SK-N-MC (cell line): ENCODE measurements around the gene XYLT2.

Source experiments
- DNase-seq: peaks from one replicate; pipeline ENCODE4 v3.0.0-alpha.2; 2011; ENCODE audit warnings: low read depth, low spot score
- H3K27ac ChIP-seq: fragments of 200-600 bp; sonication (generic); 2 replicates; pipeline ENCODE4 v1.5.1; 2016; ENCODE audit warnings: mixed run types
- H3K36me3 ChIP-seq: fragments of 200-600 bp; sonication (generic); 2 replicates; pipeline ENCODE4 v1.6.1; 2017; ENCODE audit warnings: antibody characterized with exemption, low read length, mixed read lengths; ENCODE audit not compliant: insufficient read depth
- H3K4me3 ChIP-seq: fragments of 200-600 bp; sonication (generic); 2 replicates; pipeline ENCODE4 v1.5.1; 2016
- H3K9ac ChIP-seq: fragments of 200-600 bp; sonication (generic); 2 replicates; pipeline ENCODE4 v1.8.0; 2017; ENCODE audit warnings: mixed run types, mixed read lengths; ENCODE audit not compliant: insufficient read length
- H3K9me3 ChIP-seq: fragments of 200-600 bp; sonication (generic); 2 replicates; pipeline ENCODE4 v1.6.1; 2017; ENCODE audit warnings: low read depth, mild to moderate bottlenecking, antibody characterized with exemption, low read length, moderate library complexity, mixed read lengths
- EZH2 ChIP-seq: fragments of 200-600 bp; sonication (generic); IDR thresholded peaks from one replicate; pipeline ENCODE4 v1.6.1; 2017; ENCODE audit warnings: antibody characterized with exemption
- FOXP2 ChIP-seq: optimal IDR thresholded peaks from 2 replicates; pipeline ENCODE3; 2011; ENCODE audit warnings: mild to moderate bottlenecking, moderate library complexity; ENCODE audit not compliant: insufficient read depth; ENCODE audit errors: extremely low read length, control extremely low read depth
- POLR2AphosphoS5 ChIP-seq: IDR thresholded peaks from 2 replicates; pipeline ENCODE4 v1.6.1; 2012; ENCODE audit warnings: mild to moderate bottlenecking, low read depth, low read length, borderline replicate concordance

Gene XYLT2

DNA sequence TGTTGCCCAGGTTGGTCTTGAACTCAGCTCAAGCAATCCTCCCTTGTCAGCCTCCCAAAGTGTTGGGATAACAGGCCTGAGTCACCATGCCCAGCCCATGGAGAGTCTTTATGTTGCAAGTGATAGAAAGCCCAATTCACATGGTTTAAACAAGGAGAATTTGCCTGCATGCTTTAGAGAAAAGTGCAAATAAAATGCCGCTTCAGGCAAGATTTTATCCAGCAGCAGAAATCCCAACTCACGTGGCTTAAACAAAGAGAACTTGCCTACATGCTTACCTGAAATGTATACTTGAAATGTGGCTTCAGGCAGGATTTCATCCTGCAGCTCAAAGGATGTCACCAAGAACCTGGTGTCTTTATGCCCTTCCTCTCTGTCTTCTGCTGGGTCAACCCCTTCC, 28.8 kb upstream of the XYLT2 start:
- no peak for TF ChIP-seq POLR2AphosphoS5
- TF ChIP-seq FOXP2, result no peak
- TF ChIP-seq EZH2, result no peak
- Histone ChIP-seq H3K9ac (no peak overlapping the region), H3K9me3 (no peaks in the 10 kb centered on the region)

DNA sequence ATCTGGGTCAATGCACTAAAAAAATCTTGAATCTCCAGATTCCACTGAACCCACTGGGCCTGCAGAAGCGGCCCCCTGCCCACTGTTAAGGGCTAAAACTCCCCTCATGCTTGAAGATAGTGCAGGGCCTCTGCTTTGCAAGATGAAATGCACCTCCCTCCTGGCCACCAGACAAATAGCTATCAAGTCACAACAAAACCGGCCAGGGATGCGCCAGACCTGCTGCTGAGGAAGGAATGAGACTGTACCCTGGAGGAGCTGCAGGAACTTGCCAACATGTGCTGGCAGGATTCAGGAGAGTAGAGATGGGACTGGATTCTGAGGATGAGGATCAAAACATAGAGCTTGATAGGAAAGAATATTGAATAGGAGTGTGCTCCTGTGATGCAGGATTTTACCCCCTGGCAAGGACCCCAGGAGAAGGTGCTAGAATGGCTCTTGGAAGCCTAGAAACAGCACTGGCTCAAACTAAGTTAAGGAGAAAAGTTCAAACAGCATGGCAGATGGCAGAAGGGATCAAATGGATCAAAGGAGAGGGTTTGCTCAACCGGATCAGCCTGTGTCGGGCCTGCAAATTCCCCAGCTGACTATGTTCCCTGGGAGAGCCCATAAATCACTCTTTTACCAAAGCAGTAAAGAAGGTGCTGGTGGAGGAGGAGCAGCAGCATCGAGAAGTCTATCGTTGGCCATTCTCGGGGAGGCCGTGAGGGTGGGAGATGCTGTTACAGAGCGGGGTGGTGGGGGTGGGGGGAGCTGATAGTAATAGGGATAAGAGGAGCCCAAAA, 27.2 kb upstream of the XYLT2 start:
- Histone ChIP-seq H3K36me3 (no peaks in the 10 kb centered on the region), H3K9ac (no peak overlapping the region), H3K27ac (no peak overlapping the region), H3K4me3 (no peak overlapping the region), H3K9me3 (no peaks in the 10 kb centered on the region)
- no peak for TF ChIP-seq EZH2
- no peak for TF ChIP-seq FOXP2
- TF ChIP-seq POLR2AphosphoS5, result no peak
- DNase-seq, result no peak

More for the DNA sequence above, 28.8 kb upstream of the XYLT2 start:
- no peak overlapping the region for H3K27ac ChIP-seq
- DNase-seq, result no peak
- no peaks in the 10 kb centered on the region for H3K36me3 ChIP-seq
- no peak overlapping the region for H3K4me3 ChIP-seq

DNA sequence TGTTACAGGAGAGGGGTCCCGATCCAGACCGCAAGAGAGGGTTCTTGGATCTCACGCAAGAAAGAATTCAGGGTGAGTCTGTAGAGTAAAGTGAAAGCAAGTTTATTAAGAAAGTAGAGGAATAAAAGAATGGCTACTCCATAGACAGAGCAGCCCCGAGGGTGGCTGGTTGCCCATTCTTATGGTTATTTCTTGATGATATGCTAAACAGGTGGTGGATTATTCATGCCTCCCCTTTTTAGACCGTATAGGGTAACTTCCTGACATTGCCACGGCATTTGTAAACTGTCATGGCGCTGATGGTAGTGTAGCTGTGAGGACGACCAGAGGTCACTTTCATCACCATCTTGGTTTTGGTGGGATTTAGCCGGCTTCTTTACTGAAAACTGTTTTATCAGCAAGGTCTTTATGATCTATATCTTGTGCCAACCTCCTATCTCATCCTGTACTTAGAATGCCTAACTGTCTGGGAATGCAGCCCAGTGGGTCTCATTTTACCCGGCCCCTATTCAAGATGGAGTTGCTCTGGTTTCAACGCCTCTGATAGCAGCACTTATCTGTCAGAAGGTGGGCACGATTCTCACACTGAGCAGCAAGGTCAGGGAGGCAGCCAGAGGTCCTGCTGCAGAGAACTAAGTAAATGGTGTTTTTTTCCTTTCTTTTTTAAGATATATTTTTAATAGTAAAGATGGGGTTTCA, 26.5 kb upstream of the XYLT2 start:
- TF ChIP-seq FOXP2, result no peak
- no peak for TF ChIP-seq EZH2
- TF ChIP-seq POLR2AphosphoS5, result no peak
- no peaks in the 10 kb centered on the region for H3K9me3 ChIP-seq
- H3K4me3 ChIP-seq, result no peak overlapping the region
- no peak overlapping the region for H3K27ac ChIP-seq
- no peaks in the 10 kb centered on the region for H3K36me3 ChIP-seq
- H3K9ac ChIP-seq, result no peak overlapping the region
- DNase-seq, result no peak

DNA sequence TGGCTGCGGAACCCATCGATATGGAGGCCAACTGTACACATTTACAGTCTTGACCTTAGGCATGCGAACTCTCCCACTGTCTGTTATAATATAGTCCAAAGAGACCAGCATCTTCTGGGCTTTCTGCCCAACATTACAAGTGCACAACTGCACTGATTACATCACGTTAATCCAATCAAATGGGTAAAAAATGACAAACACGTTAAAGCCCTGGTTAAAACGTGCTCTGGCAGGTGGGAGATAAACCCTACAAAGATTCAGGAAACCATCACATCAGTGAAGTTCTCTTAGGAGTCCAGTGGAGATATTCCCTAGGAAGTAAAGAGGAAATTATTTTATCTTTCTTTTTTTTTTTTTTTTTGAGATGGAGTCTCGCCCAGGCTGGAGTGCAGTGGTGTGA, 23.7 kb upstream of the XYLT2 start:
- Histone ChIP-seq H3K9me3 (no peaks in the 10 kb centered on the region), H3K27ac (no peak overlapping the region), H3K4me3 (no peak overlapping the region), H3K36me3 (no peaks in the 10 kb centered on the region), H3K9ac (no peak overlapping the region)
- DNase-seq, result no peak
- TF ChIP-seq FOXP2 (no peak), POLR2AphosphoS5 (no peak), EZH2 (no peak)

DNA sequence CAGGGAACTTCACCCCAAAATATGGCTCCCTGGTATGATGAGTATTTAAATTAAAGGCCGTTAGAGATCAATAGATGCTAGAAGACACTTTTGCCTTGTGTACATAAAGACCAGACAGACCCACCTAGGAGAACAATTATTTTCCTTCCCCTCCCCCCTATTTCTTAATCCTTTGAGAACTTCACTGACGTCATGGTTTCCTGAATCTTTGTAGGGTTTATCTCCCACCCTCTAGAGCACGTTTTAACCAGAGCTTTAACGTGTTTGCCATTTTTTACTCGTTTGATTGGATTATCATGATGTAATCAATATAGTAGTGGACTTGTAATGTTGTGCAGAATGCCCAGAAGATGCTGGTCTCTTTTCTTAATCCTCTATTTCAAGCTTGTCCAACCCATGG, 22.9 kb upstream of the XYLT2 start:
- H3K9me3 ChIP-seq, result no peaks in the 10 kb centered on the region
- H3K9ac ChIP-seq, result no peak overlapping the region
- no peak overlapping the region for H3K27ac ChIP-seq
- DNase-seq, result no peak
- TF ChIP-seq EZH2, result no peak
- TF ChIP-seq FOXP2, result no peak
- TF ChIP-seq POLR2AphosphoS5, result no peak
- H3K36me3 ChIP-seq, result no peaks in the 10 kb centered on the region
- H3K4me3 ChIP-seq, result no peak overlapping the region

DNA sequence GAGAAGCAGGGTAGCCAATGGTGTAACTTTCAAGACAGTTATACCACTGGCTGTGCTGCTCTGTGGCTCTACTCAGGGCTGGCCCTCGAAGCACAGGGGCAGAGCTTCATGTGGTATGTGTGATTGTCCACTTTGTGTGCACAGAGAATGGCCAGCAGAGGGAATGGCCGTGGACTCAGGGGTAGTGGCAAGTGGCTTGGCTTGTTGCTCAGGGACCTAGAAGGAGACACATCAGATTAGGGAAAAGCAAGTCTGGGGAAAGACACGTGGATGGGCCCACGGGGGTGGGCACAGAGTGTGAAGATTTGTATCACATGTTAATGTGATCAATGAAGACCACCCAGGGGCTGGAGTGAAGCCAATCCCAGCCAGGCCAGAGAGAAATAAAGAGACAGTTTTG, 20.0 kb upstream of the XYLT2 start:
- H3K36me3 ChIP-seq, result no peaks in the 10 kb centered on the region
- no peaks in the 10 kb centered on the region for H3K9me3 ChIP-seq
- DNase-seq, result no peak
- no peak overlapping the region for H3K27ac ChIP-seq
- H3K9ac ChIP-seq, result no peak overlapping the region
- no peak for TF ChIP-seq FOXP2
- TF ChIP-seq EZH2, result no peak
- no peak for TF ChIP-seq POLR2AphosphoS5
- no peak overlapping the region for H3K4me3 ChIP-seq

DNA sequence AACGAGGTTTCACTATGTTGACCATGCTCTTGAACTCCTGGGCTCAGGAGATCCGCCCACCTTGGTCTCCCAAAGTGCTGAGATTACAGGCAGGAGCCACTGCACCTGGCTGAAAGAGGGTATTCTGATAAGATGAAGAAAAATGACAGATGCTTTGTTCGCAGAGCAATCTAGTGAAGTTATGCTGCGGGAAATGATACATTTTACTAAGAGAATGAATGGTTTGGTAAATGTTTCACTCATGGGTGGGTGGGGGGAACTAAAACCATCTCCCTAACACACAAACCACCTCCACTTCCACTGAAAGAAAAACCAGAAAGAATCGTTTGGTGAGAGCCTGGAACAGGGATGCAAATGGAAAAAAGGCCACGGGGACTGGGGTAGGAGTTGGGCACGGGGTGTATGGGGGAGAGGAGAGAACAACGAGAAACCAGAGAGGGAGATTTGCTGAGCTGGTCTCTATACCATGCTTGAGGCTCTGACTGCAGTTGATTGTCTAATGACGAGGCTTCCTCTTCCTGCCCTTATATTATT, 19.0 kb upstream of the XYLT2 start:
- Histone ChIP-seq H3K9me3 (no peaks in the 10 kb centered on the region), H3K36me3 (no peaks in the 10 kb centered on the region), H3K4me3 (no peak overlapping the region), H3K27ac (no peak overlapping the region), H3K9ac (no peak overlapping the region)
- TF ChIP-seq FOXP2, result no peak
- TF ChIP-seq POLR2AphosphoS5, result no peak
- TF ChIP-seq EZH2, result no peak
- DNase-seq, result no peak
